GM19372 (cell line): ENCODE data around the gene IL1RAPL2.
"Not testable (repeated sequence)": the region's sequence is repeated elsewhere in the genome, so short reads cannot be mapped to it uniquely, and the experiment has no call there.

ENCODE experiments used
- ATAC-seq: cut with Tn5 transposase; IDR thresholded peaks from one replicate; pipeline ENCODE4 v1.9.1; 2021; ENCODE audit warnings: mild to moderate bottlenecking, low read depth, moderate library complexity; ENCODE audit not compliant: unreplicated experiment

IL1RAPL2 gene

DNA sequence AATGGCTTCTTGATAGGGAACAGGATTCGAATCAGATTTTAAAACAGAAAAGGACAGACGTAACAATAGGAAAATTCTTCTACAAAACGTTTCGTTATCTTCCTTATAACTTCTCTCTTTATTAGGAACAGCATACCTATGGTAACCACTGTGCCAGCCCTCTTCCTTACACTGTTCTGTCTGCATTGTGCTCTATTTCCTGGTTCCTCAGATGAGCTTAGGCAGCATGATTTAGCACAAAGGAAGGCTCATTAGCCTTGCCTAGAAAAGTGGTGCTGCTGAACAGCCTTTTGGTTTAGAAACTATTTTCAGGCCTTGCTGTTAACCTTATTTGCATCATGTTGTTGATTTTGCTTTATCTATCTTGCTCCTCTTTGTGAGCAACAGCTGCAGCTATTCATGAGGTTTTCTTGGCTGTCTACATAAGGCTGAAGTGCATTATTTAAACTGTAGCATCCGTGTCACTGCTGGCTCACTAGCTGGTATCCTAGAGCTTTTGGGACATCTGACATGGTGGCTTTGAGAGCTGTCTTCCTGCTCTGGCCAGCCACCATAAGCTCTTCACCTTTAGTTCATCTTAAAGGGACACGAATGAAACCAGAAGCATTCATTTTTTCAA is 1186.4 kb downstream of the IL1RAPL2 start:
- ATAC-seq, result no peak

DNA sequence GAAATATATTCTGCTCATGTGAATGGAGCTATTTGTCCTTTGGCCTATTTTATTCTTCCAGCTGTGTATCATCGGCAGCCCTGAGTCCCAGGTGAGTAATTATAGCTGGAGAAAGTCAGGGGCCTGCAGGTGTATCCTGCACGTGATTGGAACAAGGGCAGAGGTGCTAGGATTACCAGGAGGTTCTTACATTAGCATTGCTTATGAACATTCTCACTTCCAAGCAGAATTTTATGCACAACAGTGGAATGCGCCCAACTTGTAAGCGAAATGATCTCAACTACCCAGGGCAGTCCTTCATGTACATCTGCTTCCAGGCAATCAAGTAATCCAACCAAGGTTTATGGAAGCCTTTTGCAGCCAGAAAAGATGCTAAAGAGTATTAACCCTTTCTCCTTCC is 1187.4 kb downstream of the IL1RAPL2 start:
- ATAC-seq, result no peak

DNA sequence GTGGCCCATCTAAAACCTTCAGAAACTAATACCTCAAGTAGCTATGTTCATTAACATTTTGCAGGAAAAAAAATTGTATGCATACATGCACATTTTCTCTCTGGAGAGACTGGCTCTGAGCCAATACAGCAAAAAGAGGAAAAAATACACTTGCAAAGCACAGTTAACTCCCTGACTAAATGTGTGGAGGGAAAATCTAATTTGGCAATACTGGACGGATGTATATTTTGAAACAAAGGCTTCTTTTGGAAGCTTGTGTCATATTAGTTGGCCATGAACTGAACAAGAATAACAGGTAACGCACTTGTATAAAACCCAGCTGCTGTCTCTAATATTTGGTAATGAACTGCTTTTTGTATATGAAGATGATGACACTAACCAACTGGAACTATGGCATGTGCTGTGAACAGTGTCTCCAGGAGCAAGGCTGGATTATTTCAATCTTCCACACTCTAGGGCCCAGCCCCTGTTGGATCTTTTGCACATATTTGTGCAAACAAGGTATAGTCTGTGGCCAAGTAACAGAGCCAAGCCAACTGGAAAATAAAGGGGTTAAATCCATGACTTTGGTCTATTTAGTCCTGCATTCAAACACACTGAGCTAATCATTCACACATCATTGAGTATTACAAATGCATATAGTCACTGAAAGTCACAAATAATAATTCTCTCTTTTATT is 1188.4 kb downstream of the IL1RAPL2 start:
- ATAC-seq, result no peak

DNA sequence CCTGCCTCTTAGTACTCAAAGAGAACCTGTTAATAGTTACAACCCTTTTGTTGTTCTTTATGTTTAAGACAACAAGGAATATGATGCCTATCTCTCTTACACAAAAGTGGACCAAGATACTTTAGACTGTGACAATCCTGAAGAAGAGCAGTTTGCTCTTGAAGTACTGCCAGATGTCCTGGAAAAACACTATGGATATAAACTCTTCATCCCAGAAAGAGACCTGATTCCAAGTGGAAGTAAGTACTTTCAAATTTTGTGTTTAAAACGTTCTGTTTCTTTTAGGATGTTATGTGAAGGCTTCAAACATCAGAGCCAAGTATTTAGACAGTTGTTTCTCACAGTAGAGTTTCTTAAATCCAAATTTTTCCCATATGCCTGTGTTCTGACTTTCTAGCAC is 1189.1 kb downstream of the IL1RAPL2 start:
- no peak for ATAC-seq

DNA sequence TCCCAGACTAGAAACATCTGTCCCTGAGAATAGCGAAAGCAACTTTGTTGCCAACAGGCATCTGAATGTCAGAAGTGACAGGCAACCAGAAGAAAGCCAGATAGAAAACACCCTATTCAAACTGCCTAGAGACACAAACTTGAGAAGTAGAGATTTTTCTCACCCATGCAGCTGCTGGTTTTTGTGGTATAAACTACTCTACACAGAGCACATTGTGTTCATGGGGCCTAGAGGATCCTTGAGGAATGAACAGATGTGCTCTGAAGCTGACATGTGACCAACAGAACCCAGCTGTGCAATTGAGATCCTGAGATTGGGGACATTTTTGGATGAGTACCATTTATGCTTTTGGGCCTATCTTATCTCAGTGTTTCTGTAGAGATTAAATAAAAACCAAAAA is 1192.8 kb downstream of the IL1RAPL2 start:
- ATAC-seq, result no peak

DNA sequence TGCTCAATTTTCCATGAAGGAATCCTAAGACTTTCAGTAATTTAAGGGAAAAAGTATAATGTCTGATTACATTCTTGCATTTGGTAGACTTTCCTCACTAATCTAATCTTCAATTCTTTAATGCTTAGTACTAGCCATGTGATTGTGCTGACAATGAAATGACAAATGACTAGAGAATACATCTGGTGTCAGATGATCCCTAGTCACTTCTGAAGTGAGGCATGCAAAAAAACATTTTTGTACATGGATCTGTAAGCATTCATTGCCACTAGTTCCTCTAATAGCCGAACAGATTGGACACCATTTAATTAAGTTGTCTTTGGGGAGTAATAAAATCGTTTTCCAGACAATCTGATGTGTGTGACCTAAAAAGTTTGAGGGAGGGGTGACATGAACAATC is 1193.6 kb downstream of the IL1RAPL2 start:
- no peak for ATAC-seq

DNA sequence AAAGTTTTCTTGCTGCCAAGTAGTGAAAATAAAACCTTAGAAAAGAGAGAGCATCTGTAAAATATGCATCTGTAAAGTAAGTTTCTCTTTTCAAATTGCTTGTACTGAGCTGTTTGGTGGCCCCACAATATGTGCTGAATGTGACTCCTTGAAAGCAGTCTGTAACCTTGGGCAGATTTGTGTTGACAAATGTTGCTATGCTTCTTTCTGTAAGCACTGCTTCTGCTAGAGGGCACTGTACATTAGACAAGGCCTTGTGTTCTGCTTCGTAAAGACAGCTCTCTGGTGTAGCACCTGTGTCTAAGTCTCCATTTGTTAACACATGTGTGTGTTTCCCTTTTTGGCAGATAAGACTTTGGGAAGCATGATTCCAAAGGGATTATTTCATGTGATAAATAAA is 1199.7 kb downstream of the IL1RAPL2 start:
- no peak for ATAC-seq

DNA sequence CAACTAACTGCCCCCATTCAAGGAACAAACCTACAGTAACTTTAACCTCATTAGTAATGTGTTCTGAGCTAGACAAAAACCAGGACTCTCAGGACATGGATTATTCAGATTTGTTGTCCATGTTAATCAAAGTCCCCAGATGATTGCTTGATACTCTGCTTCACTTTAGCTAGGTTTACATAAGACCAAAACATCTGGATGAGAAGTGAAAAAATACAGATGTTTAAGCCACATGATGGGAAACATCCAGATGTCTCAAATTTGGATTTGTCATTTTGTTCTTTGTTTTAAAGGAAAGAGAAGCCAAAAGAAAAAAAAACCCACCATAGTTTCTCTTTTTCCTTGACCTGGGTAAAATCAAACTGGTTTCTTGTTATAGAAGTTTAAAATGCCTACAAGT is 1207.8 kb downstream of the IL1RAPL2 start:
- no peak for ATAC-seq

DNA sequence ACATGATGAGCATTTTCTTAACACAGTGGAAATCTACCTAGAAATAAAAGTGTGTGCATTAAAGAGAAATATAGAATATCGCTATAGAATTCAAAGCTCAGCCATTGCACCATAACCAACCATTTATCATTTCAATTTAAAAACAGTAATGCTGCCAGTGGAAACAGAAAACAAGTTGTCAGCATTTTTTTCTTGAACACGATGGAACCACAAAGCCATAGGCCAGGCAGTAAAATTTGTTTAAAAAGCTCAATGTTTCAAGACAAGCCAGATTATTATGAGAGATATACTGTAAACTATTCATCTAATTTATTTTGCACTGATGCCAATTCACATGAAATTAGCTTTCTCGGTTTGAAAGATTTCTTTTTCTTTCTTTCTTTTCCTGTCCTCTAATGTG is 1209.7 kb downstream of the IL1RAPL2 start:
- ATAC-seq, result no peak

DNA sequence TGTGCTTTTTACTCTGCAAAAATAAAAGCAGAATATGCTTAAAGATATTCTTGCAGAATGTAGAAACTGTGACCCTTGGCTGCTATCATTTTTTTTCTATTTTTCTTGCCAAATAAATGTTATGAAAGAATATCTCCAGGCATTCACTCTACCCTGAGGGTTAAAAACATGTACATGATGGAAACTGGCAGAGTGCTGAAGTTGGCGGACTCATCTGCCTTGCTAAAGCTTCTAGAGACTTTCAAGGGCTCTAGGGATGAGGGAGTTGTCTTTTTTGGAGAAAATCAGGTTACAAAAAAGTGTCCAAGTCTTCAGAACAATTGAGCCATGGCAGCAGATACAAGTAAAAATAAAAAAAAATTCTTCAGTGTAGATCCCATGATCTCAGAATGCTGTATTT is 1215.8 kb downstream of the IL1RAPL2 start:
- no peak for ATAC-seq

DNA sequence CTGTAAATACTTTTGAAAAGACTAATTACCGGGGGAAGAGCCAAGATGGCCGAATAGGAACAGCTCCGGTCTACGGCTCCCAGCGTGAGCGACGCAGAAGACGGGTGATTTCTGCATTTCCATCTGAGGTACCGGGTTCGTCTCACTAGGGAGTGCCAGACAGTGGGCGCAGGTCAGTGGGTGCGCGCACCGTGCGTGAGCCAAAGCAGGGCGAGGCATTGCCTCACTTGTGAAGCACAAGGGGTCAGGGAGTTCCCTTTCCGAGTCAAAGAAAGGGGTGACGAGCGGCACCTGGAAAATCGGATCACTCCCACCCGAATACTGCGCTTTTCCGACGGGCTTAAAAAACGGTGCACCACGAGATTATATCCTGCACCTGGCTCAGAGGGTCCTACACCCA is 1230.9 kb downstream of the IL1RAPL2 start:
- not testable (repeated sequence) for ATAC-seq

DNA sequence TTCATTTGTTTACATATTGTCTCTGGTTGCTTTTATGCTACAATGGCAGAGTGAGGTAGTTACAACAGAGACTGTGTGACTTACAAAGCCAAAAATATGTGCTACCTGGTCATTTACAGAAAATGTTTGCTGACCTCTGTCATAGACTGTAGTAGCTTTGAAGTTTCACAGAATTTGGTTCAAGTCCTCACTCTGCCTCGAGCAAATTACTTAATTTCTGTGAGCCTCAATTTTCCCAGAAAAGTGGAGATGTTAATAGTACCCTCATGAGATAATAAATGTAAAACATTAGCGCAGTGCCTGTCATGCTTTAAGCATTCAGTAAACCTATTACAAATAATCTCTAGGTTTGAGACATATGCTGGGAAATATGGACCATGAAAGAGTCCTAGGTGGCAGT is 1237.9 kb downstream of the IL1RAPL2 start:
- ATAC-seq, result no peak

DNA sequence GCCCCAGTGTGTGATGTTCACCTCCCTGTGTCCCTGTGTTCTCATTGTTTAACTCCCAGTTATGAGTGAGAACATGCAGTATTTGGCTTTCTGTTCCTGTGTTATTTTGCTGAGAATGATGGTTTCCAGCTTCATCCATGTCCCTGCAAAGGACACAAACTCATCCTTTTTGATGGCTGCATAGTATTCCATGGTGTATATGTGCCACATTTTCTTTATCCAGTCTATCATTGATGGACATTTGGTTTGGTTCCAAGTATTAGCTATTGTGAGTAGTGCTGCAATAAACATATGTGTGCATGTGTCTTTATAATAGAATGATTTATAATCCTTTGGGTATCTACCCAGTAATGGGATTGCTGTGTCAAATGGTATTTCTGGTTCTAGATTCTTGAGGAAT is 1239.7 kb downstream of the IL1RAPL2 start:
- ATAC-seq, result not testable (repeated sequence)

DNA sequence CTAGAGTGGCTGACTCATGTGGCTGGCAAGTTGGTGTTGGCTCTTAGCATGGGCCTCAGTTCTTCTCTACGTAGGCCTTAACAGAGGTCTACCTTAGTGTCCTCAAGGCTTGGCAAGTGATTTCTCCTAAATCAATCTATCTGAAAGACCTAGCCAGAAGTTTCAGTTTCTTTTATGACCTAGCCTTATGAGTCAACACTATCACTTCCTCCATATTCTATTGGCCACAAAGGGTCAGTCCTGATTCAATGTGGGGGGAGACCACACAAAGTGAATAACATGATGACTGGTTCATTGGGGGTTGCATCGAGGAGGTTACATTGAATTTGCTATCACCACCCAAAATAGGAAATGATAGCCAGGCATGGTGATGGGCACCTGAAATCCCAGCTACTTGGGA is 1250.5 kb downstream of the IL1RAPL2 start:
- no peak for ATAC-seq
